SKM-1 treated with dmso at 0.1 percent for 144 hours (cell line): Measurements from ENCODE around the gene LRIG3.

Experiments
- DNase-seq: peaks from one replicate; lab custom pipeline; 2025; ENCODE audit not compliant: unreplicated experiment; lab: John Stamatoyannopoulos, UW

LRIG3 gene

GRCh38 chr12:58931518-58931917, 11.2 kb upstream of the LRIG3 start:
- DNase-seq = no peak

GRCh38 chr12:58930770-58931324, 10.5 kb upstream of the LRIG3 start:
- DNase-seq = no peak

- no peak for DNase-seq
Observed at GRCh38 chr12:58927120-58927519, 6.8 kb upstream of the LRIG3 start.

- DNase-seq = no peak
Observed at GRCh38 chr12:58926586-58926985, 6.3 kb upstream of the LRIG3 start.

- DNase-seq = no peak
Observed at GRCh38 chr12:58925751-58926150, 5.4 kb upstream of the LRIG3 start.

GRCh38 chr12:58925111-58925611, 4.9 kb upstream of the LRIG3 start:
- no peak for DNase-seq

- DNase-seq = no peak
Observed at GRCh38 chr12:58924652-58925051, 4.3 kb upstream of the LRIG3 start.

GRCh38 chr12:58923781-58924180, 3.5 kb upstream of the LRIG3 start:
- no peak for DNase-seq

GRCh38 chr12:58922849-58923248, 2.5 kb upstream of the LRIG3 start:
- DNase-seq = no peak

GRCh38 chr12:58920961-58921861, 907 bp upstream of the LRIG3 start:
- no peak for DNase-seq

GRCh38 chr12:58919231-58920101, 838 bp downstream of the LRIG3 start:
- no peak for DNase-seq

GRCh38 chr12:58918469-58918844, 1.8 kb downstream of the LRIG3 start:
- no peak for DNase-seq

- DNase-seq = no peak
Observed at GRCh38 chr12:58917699-58918468, 2.4 kb downstream of the LRIG3 start.

GRCh38 chr12:58916921-58917511, 3.3 kb downstream of the LRIG3 start:
- no peak for DNase-seq

GRCh38 chr12:58916161-58916621, 4.1 kb downstream of the LRIG3 start:
- DNase-seq = no peak

GRCh38 chr12:58915634-58916033, 4.7 kb downstream of the LRIG3 start:
- no peak for DNase-seq

- DNase-seq = no peak
Observed at GRCh38 chr12:58915037-58915436, 5.3 kb downstream of the LRIG3 start.

GRCh38 chr12:58914457-58914856, 5.8 kb downstream of the LRIG3 start:
- no peak for DNase-seq

GRCh38 chr12:58907391-58907790, 12.9 kb downstream of the LRIG3 start:
- DNase-seq = no peak

- no peak for DNase-seq
Observed at GRCh38 chr12:58906917-58907316, 13.4 kb downstream of the LRIG3 start.
